SK-N-SH treated with all-trans-retinoic acid at 6 μM for 48 hours (cell line): Measurements from ENCODE around the gene KLHDC8A.

ENCODE experiments used
- ARNTL ChIP-seq: fragments of 450-650 bp; formaldehyde crosslinking; IDR thresholded peaks from 2 replicates; pipeline ENCODE4 v1.5.0; 2020; ENCODE audit warnings: low read depth, mild to moderate bottlenecking, moderate library complexity, borderline replicate concordance
- BACH2 ChIP-seq: fragments of 250-450 bp; sonication (Bioruptor Pico); IDR thresholded peaks from 2 replicates; pipeline ENCODE4 v1.9.0; 2021; ENCODE audit warnings: mild to moderate bottlenecking, borderline replicate concordance
- CREB5 ChIP-seq: fragments of 250-450 bp; sonication (Bioruptor Pico); IDR thresholded peaks from 2 replicates; pipeline ENCODE4 v1.5.1; 2020; ENCODE audit warnings: low read depth, mild to moderate bottlenecking, moderate library complexity
- PATZ1 ChIP-seq: fragments of 250-450 bp; sonication (Bioruptor Pico); IDR thresholded peaks from 2 replicates; pipeline ENCODE4 v1.8.0; 2020; ENCODE audit warnings: mild to moderate bottlenecking, moderate library complexity, borderline replicate concordance
- POU6F1 ChIP-seq: fragments of 250-450 bp; sonication (Bioruptor Pico); IDR thresholded peaks from 2 replicates; pipeline ENCODE4 v1.8.0; 2021; ENCODE audit warnings: low read depth, mild to moderate bottlenecking, moderate library complexity, borderline replicate concordance
- RARB ChIP-seq: fragments of 250-450 bp; sonication (Bioruptor Pico); IDR thresholded peaks from 2 replicates; pipeline ENCODE4 v1.8.0; 2021; ENCODE audit warnings: mild to moderate bottlenecking, moderate library complexity
- SNAI2 ChIP-seq: fragments of 250-450 bp; sonication (Bioruptor Pico); IDR thresholded peaks from 2 replicates; pipeline ENCODE4 v1.5.0; 2020; ENCODE audit warnings: mild to moderate bottlenecking, moderate library complexity
- TCF4 ChIP-seq: fragments of 250-450 bp; sonication (Bioruptor Pico); IDR thresholded peaks from 2 replicates; pipeline ENCODE4 v1.8.0; 2021; ENCODE audit warnings: mild to moderate bottlenecking, moderate library complexity, borderline replicate concordance
- ZC3H10 ChIP-seq: fragments of 250-450 bp; sonication (Bioruptor Pico); IDR thresholded peaks from 2 replicates; pipeline ENCODE4 v1.5.1; 2021; ENCODE audit warnings: mild to moderate bottlenecking, moderate library complexity
- ZFP3 ChIP-seq: fragments of 250-450 bp; sonication (Bioruptor Pico); IDR thresholded peaks from 2 replicates; pipeline ENCODE4 v1.5.0; 2020; ENCODE audit warnings: mild to moderate bottlenecking, moderate library complexity
- ZNF70 ChIP-seq: fragments of 450-650 bp; formaldehyde crosslinking; IDR thresholded peaks from 2 replicates; pipeline ENCODE4 v1.5.0; 2020; ENCODE audit warnings: mild to moderate bottlenecking, moderate library complexity
- ZNF8 ChIP-seq: fragments of 450-650 bp; formaldehyde crosslinking; IDR thresholded peaks from 2 replicates; pipeline ENCODE4 v1.5.0; 2020; ENCODE audit warnings: mild to moderate bottlenecking, moderate library complexity

- TF ChIP-seq PATZ1 (CRISPR knock-in tag) = no peak
- no peak for TF ChIP-seq ZNF8 (CRISPR knock-in tag)
- no peak for TF ChIP-seq ZFP3 (CRISPR knock-in tag)
- no peak for TF ChIP-seq TCF4 (CRISPR knock-in tag)
- TF ChIP-seq ZC3H10 = no peak
- TF ChIP-seq ARNTL = no peak
- TF ChIP-seq RARB (CRISPR knock-in tag) = no peak
- no peak for TF ChIP-seq POU6F1 (CRISPR knock-in tag)
- TF ChIP-seq SNAI2 (CRISPR knock-in tag) = no peak
- TF ChIP-seq ZNF70 (CRISPR knock-in tag) = no peak
- no peak for TF ChIP-seq CREB5 (CRISPR knock-in tag)
- TF ChIP-seq BACH2 (CRISPR knock-in tag) = no peak
Measured at GRCh38 chr1:205301842-205302588, 54.7 kb downstream of the KLHDC8A start.
